Stimulated activated CD4-positive, alpha-beta T cell treated with anti-CD3 and anti-CD28 coated beads, Interleukin-1b, Interleukin-23, amount 100 ng/mL, for 48 hours (primary cell): ENCODE measurements around the gene CTNNAL1.
"Not testable (repeated sequence)": the region's sequence is repeated elsewhere in the genome, so short reads cannot be mapped to it uniquely, and the experiment has no call there.

Experiments
- DNase-seq: peaks from one replicate; pipeline ENCODE4 v3.0.0-alpha.2; 2020

Gene CTNNAL1

DNA sequence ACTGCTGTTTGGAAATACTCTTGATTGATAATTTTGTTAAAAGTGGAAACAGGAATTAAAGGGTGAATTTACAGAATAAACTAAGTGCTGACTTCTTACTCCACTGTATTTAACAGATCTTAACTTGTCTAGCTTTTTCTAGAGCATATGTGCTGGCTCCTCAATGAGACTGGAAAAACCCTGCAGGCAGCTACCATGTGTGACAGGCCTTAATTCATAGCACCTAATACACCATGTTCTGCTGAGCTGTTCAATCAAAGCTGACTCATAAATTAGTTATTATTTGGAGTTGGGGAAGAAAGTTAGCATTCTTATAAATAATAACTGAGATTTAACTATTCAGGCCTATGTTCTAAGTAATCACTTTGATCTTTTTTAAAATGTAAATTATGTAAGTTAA is 29.4 kb downstream of the CTNNAL1 start:
- no peak for DNase-seq

GRCh38 chr9:108980893-108981292 is 32.4 kb downstream of the CTNNAL1 start:
- DNase-seq, result no peak

GRCh38 chr9:108978205-108978604 is 35.1 kb downstream of the CTNNAL1 start:
- DNase-seq, result no peak

DNA sequence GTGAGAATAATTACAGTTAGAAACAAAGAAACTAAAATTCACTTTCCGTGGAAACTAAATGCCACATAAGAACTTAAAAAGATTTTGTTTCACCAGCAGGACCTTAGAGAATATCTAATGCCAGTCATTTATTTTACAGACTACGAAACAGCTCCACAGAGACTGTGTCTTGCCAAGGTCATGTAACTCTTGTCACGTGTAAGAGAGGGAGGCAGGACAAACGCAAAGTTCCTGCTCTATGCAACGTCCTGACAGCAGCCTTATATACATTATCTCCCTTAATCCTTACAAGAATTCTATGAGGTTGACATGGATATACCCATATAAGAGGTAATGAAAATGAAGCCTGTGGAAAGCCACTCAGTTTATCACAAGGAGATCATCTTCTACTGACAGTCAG is 39.4 kb downstream of the CTNNAL1 start:
- DNase-seq, result no peak

GRCh38 chr9:108972626-108973209 is 40.6 kb downstream of the CTNNAL1 start:
- no peak for DNase-seq

- DNase-seq, result no peak
Measured at GRCh38 chr9:108972186-108972585, 41.1 kb downstream of the CTNNAL1 start.

- not testable (repeated sequence) for DNase-seq
Measured at GRCh38 chr9:108971392-108971791, 41.9 kb downstream of the CTNNAL1 start.

DNA sequence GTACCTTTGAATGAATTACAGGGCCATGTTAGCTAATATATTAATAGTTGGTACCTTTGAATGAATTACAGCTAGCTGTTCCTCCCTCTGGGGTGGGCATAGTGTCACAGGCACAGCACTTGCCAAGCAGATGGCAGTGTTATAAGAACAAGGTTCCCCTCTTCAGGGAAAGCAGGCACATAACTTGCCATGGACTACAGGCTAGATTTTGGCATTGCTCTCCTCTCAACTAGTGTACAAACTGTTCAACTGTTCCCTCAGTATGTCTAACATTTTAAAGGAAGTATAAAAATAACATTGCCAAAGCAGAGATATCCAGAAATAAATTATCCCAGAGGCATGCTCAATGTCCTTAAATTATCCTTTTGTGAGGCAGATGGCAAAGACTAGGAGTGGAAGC is 45.4 kb downstream of the CTNNAL1 start:
- no peak for DNase-seq

GRCh38 chr9:108963459-108964143 is 49.7 kb downstream of the CTNNAL1 start:
- no peak for DNase-seq

DNA sequence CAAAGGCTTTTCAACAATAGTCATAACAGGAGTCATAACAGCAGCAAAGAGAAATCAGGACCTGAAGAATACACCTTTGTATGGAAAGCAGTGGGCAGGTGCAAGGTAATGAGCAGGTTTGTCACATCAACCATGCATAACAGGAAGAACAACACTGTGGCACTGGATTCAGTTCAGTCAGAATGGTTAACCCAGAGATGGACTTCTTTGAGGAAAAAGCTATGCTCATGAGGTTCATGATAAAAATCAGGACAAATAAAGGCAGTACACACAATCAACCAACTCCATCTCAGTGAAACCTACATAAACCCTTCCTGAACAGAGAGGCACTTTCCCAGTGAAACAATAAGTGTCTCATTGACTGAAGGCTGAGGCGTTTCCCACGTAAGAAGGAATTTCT is 52.1 kb downstream of the CTNNAL1 start:
- no peak for DNase-seq

DNA sequence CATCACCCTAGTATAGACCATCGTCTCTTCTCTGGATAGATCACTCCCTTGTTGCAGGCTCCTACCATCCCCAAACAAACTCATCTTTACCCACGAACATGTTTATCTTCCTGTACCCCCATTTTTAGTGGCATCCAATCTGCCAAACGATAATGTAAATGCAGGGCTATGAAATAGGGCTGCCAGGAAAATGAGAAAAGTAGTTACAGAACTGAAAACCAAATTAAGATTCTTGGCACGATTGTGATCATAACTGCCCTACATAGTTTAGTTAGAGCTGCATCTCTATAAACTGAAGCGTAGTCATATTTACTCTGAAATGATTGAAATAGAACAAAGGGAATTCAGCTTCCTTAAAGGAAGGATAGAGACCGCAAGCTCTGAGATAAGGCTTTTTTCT is 53.0 kb downstream of the CTNNAL1 start:
- no peak for DNase-seq

DNA sequence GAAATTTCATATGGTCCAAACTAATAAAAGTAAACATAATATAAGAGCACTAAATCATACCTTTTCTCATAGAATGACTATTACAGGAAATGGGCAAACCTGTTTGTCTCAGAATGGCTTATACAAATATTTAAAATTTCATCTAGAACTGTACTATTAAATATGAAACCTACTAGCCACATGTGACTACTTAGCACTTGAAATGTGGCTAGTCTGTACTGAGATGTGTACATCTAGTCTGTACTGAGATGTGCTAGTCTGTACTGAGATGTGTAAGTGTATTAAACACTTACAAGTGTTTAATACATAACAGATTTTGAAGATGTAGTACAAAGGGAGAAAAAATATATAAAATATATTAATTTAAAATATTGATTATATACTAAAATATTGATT is 56.7 kb downstream of the CTNNAL1 start:
- no peak for DNase-seq

- no peak for DNase-seq
Measured at GRCh38 chr9:108956022-108956630, 57.2 kb downstream of the CTNNAL1 start.

DNA sequence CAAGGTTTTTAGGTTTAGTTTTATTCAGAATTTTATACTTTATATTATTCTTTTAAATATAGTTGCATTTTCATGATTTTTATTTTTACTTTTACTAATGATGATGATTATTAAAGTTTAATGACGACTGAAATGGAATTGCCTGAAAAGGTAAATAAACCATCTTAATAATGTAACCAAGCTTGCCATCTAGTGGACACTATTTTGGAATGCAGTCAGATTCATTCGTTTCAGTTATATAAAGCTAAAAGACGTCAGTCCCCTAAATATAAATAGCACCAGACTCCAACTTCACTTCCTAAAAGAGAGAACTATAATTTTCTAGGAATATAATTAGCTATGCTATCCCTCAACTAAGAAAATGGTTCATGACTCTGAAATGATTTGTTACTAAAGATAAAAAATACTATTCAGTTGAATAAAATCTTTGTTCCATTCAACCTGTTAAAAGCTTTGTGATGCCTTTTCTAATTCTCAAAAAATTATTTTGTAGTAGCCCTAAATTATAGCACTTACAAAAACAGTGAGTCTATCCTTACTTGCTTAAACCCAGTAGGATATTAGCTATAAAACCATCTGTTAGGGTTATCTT is 59.2 kb downstream of the CTNNAL1 start:
- no peak for DNase-seq

DNA sequence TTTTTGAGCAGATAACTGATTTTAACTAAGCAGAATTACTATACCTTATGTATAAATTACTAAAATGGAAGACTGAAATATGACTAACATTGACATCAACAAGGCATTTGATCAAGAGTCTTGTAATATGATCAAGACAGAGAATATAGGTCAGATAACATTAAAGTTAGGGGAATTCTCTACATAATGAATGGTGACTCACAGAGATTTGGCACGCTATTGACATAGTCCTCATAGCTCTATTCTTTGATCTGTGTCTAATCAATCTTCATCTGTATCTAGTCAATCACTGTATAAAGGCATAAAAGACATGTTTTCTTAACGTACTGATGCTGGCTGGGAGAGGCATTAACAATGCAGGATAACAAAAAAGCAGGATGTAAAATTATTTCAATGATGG is 61.7 kb downstream of the CTNNAL1 start:
- no peak for DNase-seq

DNA sequence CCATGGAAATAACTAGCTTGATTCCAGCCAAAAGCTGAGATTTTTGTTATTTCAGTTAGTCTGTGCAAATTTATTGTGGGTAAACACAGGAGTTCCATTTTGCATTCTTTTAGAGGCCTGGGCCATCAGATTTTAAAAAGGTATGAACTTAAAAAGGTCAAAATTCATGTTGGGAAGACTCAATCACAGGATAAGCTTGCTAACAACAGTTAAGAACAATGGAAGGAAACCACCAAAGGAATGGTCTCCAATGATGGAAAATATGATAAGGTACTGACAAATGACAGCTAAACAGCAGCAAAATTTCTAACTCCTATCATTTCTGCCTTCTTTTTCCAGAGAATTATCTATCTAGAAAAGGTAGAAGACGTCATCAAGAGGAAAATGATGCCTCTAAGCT is 63.1 kb downstream of the CTNNAL1 start:
- no peak for DNase-seq

DNA sequence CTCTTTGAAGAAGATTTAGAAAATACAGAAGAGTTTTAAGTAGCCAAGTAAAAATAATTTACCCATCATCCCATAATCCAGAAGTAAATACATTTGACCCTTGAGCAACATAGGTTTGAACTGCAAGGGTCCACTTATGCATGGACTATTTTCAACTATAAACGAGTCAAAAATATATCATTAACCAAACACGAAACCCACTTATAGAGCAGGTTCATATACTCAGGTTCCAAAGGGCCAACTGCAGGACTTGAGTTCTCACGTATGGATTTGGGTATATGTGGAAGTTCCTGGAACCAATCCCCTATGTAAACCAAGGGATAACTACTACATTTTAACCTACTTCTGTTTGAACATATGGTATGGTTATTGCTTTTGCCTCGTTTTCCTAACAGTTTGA is 73.3 kb downstream of the CTNNAL1 start:
- no peak for DNase-seq

DNA sequence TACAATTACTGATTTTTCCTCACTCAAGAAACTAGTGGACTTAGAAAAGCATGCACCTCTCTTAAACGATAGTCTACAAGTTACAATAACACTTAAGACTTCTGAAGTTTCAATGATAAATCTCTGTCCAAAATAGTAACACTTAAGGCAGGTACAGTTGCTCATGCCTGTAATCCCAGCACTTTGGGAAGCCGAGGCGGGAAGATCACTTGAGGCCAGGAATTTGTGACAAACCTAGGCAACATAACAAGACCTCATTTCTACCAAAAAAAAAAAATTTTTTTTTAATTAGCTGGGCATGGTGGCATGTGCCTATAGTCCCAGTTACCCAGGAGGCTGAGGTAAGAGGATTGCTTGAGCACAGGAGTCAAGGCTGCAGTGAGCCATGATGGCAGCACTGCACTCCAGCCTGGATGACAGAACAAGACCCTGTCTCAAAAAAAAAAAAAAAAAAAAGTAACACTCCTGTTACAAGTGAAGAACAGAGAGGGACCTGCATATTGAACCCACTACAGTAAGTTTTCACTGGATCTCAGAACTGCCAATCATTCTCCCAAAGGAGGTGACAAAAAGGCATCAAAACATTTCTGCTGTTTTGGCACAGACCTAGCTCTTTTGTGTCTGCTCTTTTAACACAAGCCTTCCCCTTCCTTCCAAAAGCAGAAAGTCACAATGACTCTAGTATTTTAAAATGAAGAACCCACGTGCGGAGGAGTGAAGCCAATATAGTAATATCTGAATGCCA is 75.6 kb downstream of the CTNNAL1 start:
- no peak for DNase-seq

GRCh38 chr9:108934323-108934893 is 78.9 kb downstream of the CTNNAL1 start, which contains the start of gene ABITRAM:
ABITRAM (plus strand) TSS chr9:108934400; CDS start chr9:108934487, 87 bp downstream.
- DNase-seq, result peak; percentile 73

DNA sequence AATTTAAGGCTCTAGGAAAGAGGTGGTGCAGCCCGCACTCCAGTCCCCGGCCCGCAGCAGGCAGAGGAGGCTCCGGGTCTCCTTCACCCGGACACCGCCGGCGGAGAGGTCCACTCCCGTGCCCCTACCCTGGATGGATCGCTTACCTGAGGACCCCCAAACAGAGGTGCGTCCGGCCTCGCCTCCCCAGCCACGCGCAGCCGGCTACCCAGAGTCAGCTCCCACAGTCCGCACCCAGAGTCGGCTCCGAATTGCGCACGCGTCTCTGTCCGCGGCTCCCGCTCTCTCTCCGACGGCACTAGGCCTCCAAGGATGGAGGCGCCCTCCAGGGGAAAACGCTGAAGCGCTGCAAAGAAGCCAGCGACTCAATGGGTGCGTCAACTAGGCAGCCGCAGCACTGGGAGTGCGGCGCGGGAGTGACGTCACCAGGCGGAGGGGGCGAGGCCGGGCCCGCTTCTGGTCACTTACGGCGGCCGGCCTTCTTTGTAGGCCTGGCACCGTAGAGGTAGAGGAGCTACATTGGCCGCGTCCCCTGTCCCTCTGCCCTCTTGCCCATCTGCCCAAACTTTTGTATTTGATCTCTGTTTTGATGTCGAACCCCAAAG is 79.5 kb downstream of the CTNNAL1 start, which contains the start of gene ELP1:
Gene ELP1 (minus strand): TSS at position 407 of the 605 bp plus-strand sequence. CDS start 2,978 bp downstream, outside the sequence.
- DNase-seq, result peak; percentile 93

GRCh38 chr9:108933231-108933717 is 80.0 kb downstream of the CTNNAL1 start:
- DNase-seq, result no peak

DNA sequence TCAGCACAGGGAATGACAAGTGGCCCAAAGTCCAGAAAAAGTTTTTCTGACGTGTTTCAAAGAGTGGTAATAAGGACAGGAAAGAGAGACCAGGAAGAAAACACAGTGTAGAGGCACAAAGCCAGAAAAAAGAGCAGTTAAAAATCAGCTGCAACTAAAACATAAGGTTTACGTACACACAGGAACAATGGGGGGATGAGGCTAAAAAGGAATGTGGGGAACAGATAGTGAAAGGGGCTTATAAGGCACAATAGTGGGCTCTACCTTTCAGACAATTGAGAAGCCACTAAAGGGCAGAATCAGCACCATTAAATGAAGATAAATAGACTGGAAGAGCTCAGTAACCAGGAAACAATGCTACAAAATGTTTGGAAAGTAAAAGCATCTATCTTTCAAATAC is 84.9 kb downstream of the CTNNAL1 start:
- DNase-seq, result no peak
